Neural crest cell (in vitro differentiated cells): Measurements from ENCODE around the gene CD81. TPM values are rescaled to one million over a fixed set of nuclear protein-coding genes. Genes with fewer than 3 reads are reported as not detected.

Experiments used
- DNase-seq: peaks from one replicate; pipeline ENCODE4 v3.0.0; 2021; ENCODE audit warnings: low read depth, mixed read lengths, low spot score
- H3K27ac Mint-ChIP-seq: one replicate; pipeline ENCODE4 v1.8.0; 2021; ENCODE audit warnings: mild to moderate bottlenecking, mixed read lengths; ENCODE audit not compliant: unreplicated experiment
- H3K27me3 Mint-ChIP-seq: 2 replicates; pipeline ENCODE4 v1.8.0; 2021; ENCODE audit warnings: low read depth, mild to moderate bottlenecking, mixed read lengths
- H3K36me3 Mint-ChIP-seq: 2 replicates; pipeline ENCODE4 v1.8.0; 2021; ENCODE audit warnings: low read depth, mild to moderate bottlenecking, mixed read lengths
- H3K4me1 Mint-ChIP-seq: 2 replicates; pipeline ENCODE4 v1.8.0; 2021; ENCODE audit warnings: mixed read lengths
- H3K4me3 Mint-ChIP-seq: one replicate; pipeline ENCODE4 v1.8.0; 2021; ENCODE audit warnings: mild to moderate bottlenecking, mixed read lengths
- H3K9me3 Mint-ChIP-seq: 2 replicates; pipeline ENCODE4 v1.8.0; 2021; ENCODE audit warnings: mixed read lengths
- CTCF ChIP-seq: fragments of 200-600 bp; sonication (generic); conservative IDR thresholded peaks from 2 replicates; pipeline ENCODE4 v1.5.0; 2021; ENCODE audit warnings: antibody characterized with exemption, mild to moderate bottlenecking
- total RNA-seq: library from RNA; stranded (reverse); gene quantifications from 2 replicates; pipeline ENCODE4 v1.2.1, GENCODE V29; 2021

CD81 gene
- total RNA-seq, 1 donor from 2014 or later, result 225 TPM

GRCh38 chr11:2412323-2412722 lies 35.2 kb downstream of the CD81 start:
- no peak overlapping the region for H3K4me3 Mint-ChIP-seq
- no peaks in the 10 kb centered on the region for H3K4me1 Mint-ChIP-seq
- peak overlapping the region; percentile 12 for H3K27ac Mint-ChIP-seq
- no peaks in the 10 kb centered on the region for H3K27me3 Mint-ChIP-seq
- H3K9me3 Mint-ChIP-seq, result no peaks in the 10 kb centered on the region
- DNase-seq, result no peak
- H3K36me3 Mint-ChIP-seq, result no peaks in the 10 kb centered on the region
- TF ChIP-seq CTCF, result no peak

GRCh38 chr11:2413742-2414579 lies 36.9 kb downstream of the CD81 start:
- no peak for DNase-seq
- TF ChIP-seq CTCF, result no peak
- Mint-ChIP-seq H3K36me3 (no peaks in the 10 kb centered on the region), H3K27ac (no peak overlapping the region), H3K9me3 (no peaks in the 10 kb centered on the region), H3K4me1 (no peaks in the 10 kb centered on the region), H3K4me3 (no peak overlapping the region), H3K27me3 (no peaks in the 10 kb centered on the region)

GRCh38 chr11:2414616-2415015 lies 37.5 kb downstream of the CD81 start:
- Mint-ChIP-seq H3K27ac (no peak overlapping the region), H3K9me3 (no peaks in the 10 kb centered on the region), H3K4me3 (no peak overlapping the region), H3K27me3 (no peaks in the 10 kb centered on the region), H3K4me1 (no peaks in the 10 kb centered on the region), H3K36me3 (no peaks in the 10 kb centered on the region)
- no peak for TF ChIP-seq CTCF
- DNase-seq, result no peak

- Mint-ChIP-seq H3K9me3 (no peaks in the 10 kb centered on the region), H3K36me3 (no peaks in the 10 kb centered on the region), H3K4me1 (no peaks in the 10 kb centered on the region), H3K27ac (no peak overlapping the region), H3K4me3 (no peak overlapping the region), H3K27me3 (no peaks in the 10 kb centered on the region)
- TF ChIP-seq CTCF, result no peak
- DNase-seq, result no peak
Observed at GRCh38 chr11:2415171-2415570, 38.1 kb downstream of the CD81 start.

- H3K27ac Mint-ChIP-seq, result no peak overlapping the region
Observed at GRCh38 chr11:2415601-2416380, 38.7 kb downstream of the CD81 start.

More at GRCh38 chr11:2415601-2416380, 38.7 kb downstream of the CD81 start:
- no peaks in the 10 kb centered on the region for H3K36me3 Mint-ChIP-seq
- DNase-seq, result no peak
- TF ChIP-seq CTCF, result peak; percentile 15
- no peaks in the 10 kb centered on the region for H3K27me3 Mint-ChIP-seq
- no peaks in the 10 kb centered on the region for H3K4me1 Mint-ChIP-seq
- no peaks in the 10 kb centered on the region for H3K9me3 Mint-ChIP-seq
- H3K4me3 Mint-ChIP-seq, result no peak overlapping the region
